Omental fat pad (tissue), 4 donors: ENCODE data around the gene OR2L8. TPM values are rescaled to one million over a fixed set of nuclear protein-coding genes. Genes with fewer than 3 reads are reported as not detected.

Experiments used
- ATAC-seq: fragments of 150-250 bp; one replicate; pipeline ENCODE4 v1.9.1; 2016; ENCODE audit warnings: mild to moderate bottlenecking, moderate library complexity; ENCODE audit not compliant: low FRiP score
- DNase-seq: peaks from one replicate; pipeline ENCODE4 v3.0.0-alpha.2; 2019; ENCODE audit warnings: low spot score
- CTCF ChIP-seq, 3 donors: fragments of 450-650 bp; IDR thresholded peaks; one replicate each; pipeline ENCODE4 v1.5.1; 2016 to 2017; ENCODE audit warnings: antibody characterized with exemption in 3 of 3, mild to moderate bottlenecking in 3 of 3, moderate library complexity in 2 of 3
- total RNA-seq, 4 donors: library from RNA; depleted of rRNA; stranded (reverse); fragments of >200 nt; gene quantifications; one replicate each; pipeline ENCODE4 v1.1.0, GENCODE V29; 2016

The OR2L8 gene
- total RNA-seq, result not detected

- TF ChIP-seq CTCF (IDR thresholded peaks at IDR 0.05), result no peak
- DNase-seq (no peak), ATAC-seq (no peak)
Measured at GRCh38 chr1:247948558-247948957, at the start of gene OR2L8. Gene OR2L8 (plus strand): TSS chr1:247948858. CDS start chr1:247948858, 0 bp downstream.

GRCh38 chr1:247904122-247904521 is 44.5 kb upstream of the OR2L8 start:
- ATAC-seq, result no peak
- no peak for TF ChIP-seq CTCF (IDR thresholded peaks at IDR 0.05)
- DNase-seq, result no peak

GRCh38 chr1:247905181-247905580 is 43.5 kb upstream of the OR2L8 start:
- ATAC-seq (no peak), DNase-seq (no peak)
- TF ChIP-seq CTCF (IDR thresholded peaks at IDR 0.05), result no peak

GRCh38 chr1:247905910-247906503 is 42.7 kb upstream of the OR2L8 start:
- TF ChIP-seq CTCF (IDR thresholded peaks at IDR 0.05), result no peak
- ATAC-seq (no peak), DNase-seq (no peak)

GRCh38 chr1:247906504-247907047 is 42.1 kb upstream of the OR2L8 start:
- TF ChIP-seq CTCF (IDR thresholded peaks at IDR 0.05), result no peak
- DNase-seq (no peak), ATAC-seq (peak; percentile 95)

- ATAC-seq, result no peak
- TF ChIP-seq CTCF (IDR thresholded peaks at IDR 0.05), result no peak
- DNase-seq, result no peak
Measured at GRCh38 chr1:247908766-247909165, 39.9 kb upstream of the OR2L8 start.

GRCh38 chr1:247913786-247914185 is 34.9 kb upstream of the OR2L8 start:
- ATAC-seq (no peak), DNase-seq (no peak)
- TF ChIP-seq CTCF (IDR thresholded peaks at IDR 0.05), result no peak
